CD4-positive, alpha-beta T cell treated with Interleukin-6 for 4 hours (primary cell): Measurements from ENCODE around the gene ZNF609.

Source experiments
- DNase-seq: peaks from one replicate; pipeline ENCODE4 v3.0.0-alpha.2; 2020; ENCODE audit warnings: mixed read lengths

Gene ZNF609

DNA sequence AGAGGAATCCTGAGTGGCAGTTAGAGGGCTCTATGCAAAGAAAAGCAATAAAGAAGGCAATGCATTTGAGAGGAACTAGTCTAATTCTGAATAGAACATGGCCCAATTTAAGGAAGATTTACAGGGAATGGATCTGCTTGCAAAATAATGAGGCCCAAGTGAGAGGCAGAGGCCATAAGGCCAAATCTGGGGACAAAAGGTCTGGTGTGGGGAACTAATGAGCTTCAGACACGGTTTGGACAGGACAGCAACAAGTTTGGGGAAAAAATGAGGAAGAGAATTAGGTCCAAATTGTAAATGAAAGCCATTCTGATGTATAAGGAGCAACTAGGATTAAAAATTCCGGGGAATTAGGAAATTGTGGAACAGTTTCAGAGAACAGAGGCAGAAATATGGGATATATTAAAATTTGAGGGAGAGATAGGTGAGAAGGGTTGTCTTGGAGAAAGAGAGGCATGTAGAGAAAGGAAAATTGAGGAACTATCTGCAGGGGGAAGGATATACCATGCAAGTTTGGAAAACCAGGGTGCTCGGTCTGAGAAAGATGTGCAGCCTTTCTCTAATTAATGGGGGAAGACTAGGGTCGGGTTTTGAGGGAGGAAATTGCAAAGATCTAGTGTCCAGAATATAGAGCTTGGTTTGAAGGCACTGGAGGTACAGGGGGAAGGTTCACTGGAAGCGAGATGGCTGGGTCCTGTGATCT is 241.3 kb downstream of the ZNF609 start:
- DNase-seq, result no peak

- peak; percentile 98 for DNase-seq
Measured at GRCh38 chr15:64702816-64703631, 242.6 kb downstream of the ZNF609 start.

- DNase-seq, result no peak
Measured at GRCh38 chr15:64703632-64703959, 243.2 kb downstream of the ZNF609 start.

- no peak for DNase-seq
Measured at GRCh38 chr15:64705006-64705405, 244.6 kb downstream of the ZNF609 start.

GRCh38 chr15:64706011-64706911 is 245.9 kb downstream of the ZNF609 start:
- DNase-seq, result no peak

DNA sequence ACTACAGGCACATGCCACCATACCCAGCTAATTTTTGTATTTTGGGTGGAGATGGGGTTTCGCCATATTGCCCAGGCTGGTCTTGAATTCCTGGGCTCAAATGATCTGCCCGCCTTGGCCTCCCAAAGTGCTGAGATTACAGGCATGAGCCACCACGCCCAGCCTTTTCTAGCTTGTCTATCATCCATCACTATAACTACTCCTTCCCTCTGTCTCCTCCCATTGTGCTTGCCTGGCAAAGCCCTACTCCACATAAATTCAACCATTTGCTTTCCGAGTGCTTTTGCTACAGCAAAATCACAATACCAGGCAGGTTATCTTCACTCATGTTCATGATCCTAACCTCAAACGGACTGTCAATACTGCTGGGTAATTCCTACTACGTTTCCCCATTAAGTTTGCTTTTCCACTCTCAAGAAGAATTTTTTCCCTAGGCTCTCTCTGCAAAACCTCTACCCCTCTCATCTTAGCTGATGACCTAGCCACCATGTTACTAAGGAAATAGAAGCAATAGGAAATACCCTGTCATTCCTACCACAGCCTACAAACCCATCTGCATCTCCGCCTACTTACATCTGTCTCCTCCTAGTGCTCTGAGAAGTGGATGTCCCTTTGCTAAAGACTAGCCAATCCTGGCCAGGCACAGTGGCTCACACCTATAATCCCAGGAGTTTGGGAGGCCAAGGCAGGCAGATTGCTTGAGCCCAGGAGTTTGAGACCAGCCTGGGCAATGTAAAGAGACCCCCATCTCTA is 250.5 kb downstream of the ZNF609 start:
- DNase-seq, result no peak

- DNase-seq, result no peak
Measured at GRCh38 chr15:64712353-64712752, 252.0 kb downstream of the ZNF609 start.

GRCh38 chr15:64713592-64713991 is 253.2 kb downstream of the ZNF609 start:
- DNase-seq, result no peak

DNA sequence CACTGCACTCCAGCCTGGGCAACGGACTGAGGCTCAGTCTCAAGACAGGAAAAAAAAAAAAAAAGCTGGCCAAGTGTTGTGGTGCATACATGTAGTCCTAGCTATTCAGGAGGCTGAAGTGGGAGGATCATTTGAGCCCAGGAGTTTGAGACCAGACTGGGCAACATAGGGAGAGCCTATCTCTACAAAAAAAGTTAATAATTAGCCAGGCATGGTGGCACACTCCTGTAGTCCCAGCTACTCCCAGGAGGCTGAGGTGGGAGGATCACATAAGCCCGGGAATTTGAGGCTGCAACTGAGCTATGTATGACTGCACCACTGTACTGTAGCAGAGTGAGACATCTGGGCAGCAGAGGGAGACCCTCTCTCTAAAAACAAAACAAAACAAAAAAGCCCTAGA is 256.1 kb downstream of the ZNF609 start:
- no peak for DNase-seq

DNA sequence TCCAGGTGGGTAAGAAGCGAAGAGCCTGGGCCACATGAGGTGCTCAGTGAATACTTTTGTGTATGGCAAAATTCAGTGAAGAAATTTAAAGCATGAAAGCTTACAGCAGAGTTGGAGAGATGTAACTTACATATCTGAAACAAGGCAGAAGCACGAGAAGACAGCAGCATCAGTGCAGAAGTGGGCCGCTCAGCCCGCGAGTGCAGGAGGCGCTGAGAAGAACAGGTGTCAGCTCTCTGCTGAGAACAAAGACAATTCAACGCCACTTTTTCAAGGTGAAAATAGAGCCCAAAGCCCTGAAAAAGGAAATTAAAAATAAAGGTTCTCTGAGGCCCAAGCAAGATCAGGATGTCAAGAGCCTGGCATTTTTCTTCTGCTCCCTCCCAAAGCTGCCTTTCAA is 256.8 kb downstream of the ZNF609 start:
- DNase-seq, result no peak

DNA sequence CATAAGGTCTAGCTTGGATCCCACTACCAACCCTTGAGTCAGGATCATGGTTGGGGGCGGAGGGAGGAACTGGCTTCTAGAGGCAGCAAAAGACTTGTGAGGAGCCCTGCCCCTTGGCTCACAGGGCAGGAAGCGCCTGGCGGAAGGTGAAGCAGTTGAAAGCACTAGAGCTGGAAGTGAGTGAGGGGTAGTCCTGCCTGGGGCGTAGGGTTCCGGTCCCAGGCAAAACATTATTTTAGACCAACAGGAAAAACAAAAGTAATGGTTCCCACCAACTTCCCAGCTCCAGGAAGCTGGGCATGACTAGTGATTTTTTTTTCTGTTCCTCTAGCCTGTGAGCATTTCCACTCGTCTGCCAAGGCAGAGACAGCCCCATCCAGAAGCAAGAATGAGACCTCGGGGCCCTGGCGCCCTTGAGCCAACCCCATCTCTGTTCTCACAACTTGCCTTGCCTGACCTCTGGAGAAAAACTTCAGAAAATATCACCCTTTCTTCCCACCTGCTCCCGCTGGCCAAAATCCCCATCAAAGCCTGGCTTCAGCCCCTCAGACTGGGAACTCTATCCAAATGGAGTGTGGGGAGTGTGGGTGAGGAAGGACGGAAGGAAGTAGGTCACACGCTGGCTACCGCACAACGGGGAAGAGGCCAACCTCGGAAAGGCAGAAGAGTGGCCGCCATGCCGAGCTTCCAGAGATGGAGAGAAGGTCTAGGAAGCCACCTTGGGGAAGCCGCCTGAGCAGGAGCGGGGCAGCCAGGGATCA is 257.5 kb downstream of the ZNF609 start:
- peak; percentile 61 for DNase-seq

DNA sequence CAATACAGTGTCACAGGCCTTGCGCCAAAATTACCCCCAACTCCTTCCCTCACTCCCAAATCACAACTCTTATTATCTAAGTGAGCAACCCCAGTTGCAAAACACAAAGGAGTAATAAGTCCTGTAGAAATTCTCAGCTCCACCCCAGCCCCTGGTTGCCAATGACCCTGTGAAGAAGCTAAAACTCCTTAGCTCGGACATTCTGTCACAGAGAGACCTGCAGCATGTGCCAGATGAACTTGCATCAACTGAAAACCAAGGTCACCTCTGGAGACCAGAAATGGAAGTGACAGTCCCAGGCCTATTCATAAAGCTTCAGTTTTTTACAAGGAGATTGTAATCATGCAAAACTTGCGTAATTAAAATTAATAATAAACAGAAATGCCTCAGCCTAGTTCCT is 259.8 kb downstream of the ZNF609 start:
- no peak for DNase-seq

DNA sequence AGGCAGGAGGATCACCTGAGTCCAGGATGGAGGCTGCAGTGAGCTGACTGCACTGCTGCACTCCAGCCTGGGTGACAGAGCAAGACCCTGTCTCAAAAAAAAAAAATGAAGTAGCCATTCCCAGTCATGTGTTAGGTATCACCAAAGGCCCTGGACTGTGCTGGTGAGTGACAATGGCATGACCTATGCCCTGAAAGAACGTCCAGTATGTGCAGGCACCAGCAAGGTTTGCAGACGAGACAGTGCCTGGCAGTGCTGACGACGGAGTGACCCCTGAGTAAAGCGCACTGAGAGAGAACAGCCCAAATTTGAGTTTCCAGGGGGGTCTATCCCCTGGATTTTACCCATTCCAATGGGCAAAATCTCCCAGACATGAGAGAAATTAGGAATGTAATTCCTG is 269.8 kb downstream of the ZNF609 start:
- DNase-seq, result no peak

DNA sequence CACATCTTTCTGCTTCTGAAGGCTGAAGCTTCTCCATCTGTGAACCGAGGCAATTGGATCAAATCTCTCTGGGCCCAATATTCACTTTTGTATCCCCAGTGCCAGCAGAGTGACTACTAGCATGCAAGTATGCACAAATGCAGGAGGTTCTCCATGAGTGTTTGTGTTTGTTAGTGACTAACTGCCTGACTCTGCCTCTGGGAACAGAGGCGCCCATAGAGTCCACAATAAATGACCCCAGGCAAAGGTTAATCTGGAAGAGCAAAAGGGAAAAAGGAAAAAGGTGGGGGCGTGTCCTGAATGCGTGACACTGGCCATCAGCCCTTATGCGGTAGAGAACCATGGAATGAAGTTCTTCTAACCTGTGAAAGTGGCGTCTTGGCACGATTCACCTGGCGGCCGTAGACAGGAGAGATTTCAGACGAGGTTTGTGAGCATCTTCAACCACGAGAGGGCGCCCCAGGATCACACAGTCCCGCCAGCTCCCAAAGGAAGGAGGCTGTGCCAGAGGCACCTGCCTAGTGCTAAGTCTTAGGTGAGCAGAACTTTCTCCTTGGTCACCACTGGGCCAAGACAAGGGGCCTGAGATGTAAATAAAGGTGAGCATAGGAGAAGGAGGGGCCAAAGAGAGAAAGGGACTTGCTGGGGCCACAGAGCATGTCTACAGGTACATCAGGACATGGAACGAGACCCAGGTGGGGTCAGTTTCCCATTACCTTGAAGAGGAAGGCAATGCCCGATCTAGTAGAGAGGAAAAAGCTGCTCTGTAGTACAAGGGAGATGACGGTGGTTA is 270.8 kb downstream of the ZNF609 start:
- DNase-seq, result peak; percentile 91

GRCh38 chr15:64731805-64732151 is 271.4 kb downstream of the ZNF609 start:
- DNase-seq, result no peak

DNA sequence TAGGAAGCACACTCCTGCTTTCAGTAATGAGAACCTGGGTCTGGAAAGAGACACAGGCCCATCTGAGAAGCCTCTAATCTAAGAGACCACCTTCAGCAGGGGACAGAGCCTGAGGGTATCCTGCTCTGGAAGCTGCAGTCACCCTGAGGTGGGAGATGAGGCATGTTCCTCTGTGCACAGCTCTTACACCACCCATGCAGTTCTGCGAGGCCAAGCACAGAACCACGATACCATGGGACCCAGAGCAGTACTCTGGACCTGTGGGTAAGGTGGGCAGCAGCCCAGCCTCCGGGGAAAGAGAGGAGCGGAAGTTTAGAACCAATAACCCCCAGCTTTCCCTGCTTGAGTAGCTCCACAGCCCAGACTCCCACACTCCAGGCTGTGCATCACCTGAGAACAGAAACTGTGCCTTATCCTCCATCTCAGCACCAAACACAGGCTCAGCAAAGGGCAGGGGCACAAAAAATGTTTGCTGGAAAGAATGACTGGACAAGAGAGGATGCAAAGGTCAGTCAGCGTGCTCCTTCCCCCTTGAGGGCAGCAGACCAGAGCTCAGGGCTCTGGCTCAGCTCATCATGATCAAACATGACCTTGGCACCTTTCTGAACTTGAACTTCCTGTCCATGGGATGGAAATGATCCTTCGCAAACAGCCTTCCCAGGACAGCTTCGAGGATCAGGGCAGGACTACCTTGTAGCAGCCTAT is 271.9 kb downstream of the ZNF609 start:
- no peak for DNase-seq
